Stimulated activated CD4-positive, alpha-beta T cell treated with anti-CD3 and anti-CD28 coated beads, Interleukin-4, amount 100 ng/mL, for 1 hour (primary cell): ENCODE results near the gene CTNNBL1.

Source experiments
- DNase-seq: peaks from one replicate; pipeline ENCODE4 v3.0.0-alpha.2; 2020

Gene CTNNBL1

GRCh38 chr20:37859406-37860171 lies 165.8 kb downstream of the CTNNBL1 start:
- DNase-seq: no peak

GRCh38 chr20:37863289-37863688 lies 169.5 kb downstream of the CTNNBL1 start:
- DNase-seq: no peak

GRCh38 chr20:37864298-37864697 lies 170.5 kb downstream of the CTNNBL1 start:
- no peak for DNase-seq

GRCh38 chr20:37866051-37866450 lies 172.2 kb downstream of the CTNNBL1 start:
- DNase-seq: no peak

- DNase-seq: no peak
These were observed 173.7 kb downstream of the CTNNBL1 start for GRCh38 chr20:37867289-37868195.

GRCh38 chr20:37868851-37869333 lies 175.1 kb downstream of the CTNNBL1 start:
- no peak for DNase-seq

- no peak for DNase-seq
These were observed 175.6 kb downstream of the CTNNBL1 start for GRCh38 chr20:37869334-37869861.

- DNase-seq: no peak
These were observed 176.5 kb downstream of the CTNNBL1 start for GRCh38 chr20:37870294-37870693.

GRCh38 chr20:37871751-37872150 lies 177.9 kb downstream of the CTNNBL1 start:
- DNase-seq: no peak

GRCh38 chr20:37872161-37872560 lies 178.3 kb downstream of the CTNNBL1 start:
- no peak for DNase-seq

- DNase-seq: no peak
These were observed 180.1 kb downstream of the CTNNBL1 start for GRCh38 chr20:37873884-37874283.

GRCh38 chr20:37875460-37876175 lies 181.8 kb downstream of the CTNNBL1 start:
- DNase-seq: no peak

- DNase-seq: no peak
These were observed 183.0 kb downstream of the CTNNBL1 start for GRCh38 chr20:37876863-37877262.

GRCh38 chr20:37877832-37878772 lies 184.3 kb downstream of the CTNNBL1 start:
- no peak for DNase-seq

GRCh38 chr20:37878835-37879599 lies 185.2 kb downstream of the CTNNBL1 start:
- no peak for DNase-seq

GRCh38 chr20:37879843-37880242 lies 186.0 kb downstream of the CTNNBL1 start:
- no peak for DNase-seq

- no peak for DNase-seq
These were observed 187.1 kb downstream of the CTNNBL1 start for GRCh38 chr20:37880726-37881591.

- no peak for DNase-seq
These were observed 187.9 kb downstream of the CTNNBL1 start for GRCh38 chr20:37881601-37882343.
